ENCODE results near the gene UBA5.
A peak's percentile ranks its signal among the peaks of the same experiment; 100 is the strongest.

Gene UBA5

DNA sequence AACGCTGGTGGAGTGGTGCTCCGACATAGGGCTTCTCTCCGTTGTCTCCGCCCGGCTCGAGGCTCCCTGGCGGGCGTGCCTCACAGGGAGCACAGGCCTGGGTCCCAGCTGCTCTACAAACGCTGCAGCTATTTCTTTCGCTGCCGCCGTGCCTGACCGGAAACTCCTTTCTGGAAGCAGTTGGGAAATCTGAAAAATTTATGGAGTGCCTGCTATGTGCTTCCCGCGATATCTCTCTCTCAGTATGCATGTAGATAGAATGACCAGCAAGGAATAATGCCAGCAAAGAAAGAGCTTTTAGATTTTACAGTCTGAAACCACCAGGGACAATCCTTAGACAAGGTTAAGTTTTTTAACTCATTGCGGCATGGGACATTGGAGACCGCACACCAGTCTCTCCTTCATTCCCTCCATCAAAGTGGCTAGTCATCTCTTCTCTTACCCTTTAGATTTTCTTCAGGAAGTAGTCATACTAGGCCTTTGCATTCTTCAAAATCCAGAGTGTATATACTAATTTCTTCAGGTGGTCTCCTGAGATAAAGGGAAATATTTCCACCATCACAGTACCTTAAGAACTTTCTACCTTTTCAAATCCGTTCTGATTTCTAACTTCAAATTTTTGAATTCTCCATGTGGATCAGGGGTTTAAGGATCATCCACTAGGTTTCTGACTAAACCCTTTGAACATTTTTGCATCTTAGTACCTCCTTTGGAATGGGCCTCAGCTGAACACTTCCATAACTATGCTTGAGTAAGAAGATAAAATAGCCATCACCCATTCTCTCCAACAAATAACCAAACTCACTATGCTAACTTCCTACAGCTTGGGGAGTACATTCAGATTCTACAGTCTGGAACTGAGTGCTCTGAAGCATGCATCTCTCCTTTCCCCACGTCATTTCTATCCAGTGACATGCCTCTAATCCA lies 63.2 kb downstream of the UBA5 start:
- TF ChIP-seq, protein P1, sequence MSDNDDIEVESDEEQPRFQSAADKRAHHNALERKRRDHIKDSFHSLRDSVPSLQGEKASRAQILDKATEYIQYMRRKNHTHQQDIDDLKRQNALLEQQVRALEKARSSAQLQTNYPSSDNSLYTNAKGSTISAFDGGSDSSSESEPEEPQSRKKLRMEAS (IDR thresholded peaks at IDR 0.05; ENCODE audit: low read depth, low read length) = no peak
- TF ChIP-seq, protein P2, sequence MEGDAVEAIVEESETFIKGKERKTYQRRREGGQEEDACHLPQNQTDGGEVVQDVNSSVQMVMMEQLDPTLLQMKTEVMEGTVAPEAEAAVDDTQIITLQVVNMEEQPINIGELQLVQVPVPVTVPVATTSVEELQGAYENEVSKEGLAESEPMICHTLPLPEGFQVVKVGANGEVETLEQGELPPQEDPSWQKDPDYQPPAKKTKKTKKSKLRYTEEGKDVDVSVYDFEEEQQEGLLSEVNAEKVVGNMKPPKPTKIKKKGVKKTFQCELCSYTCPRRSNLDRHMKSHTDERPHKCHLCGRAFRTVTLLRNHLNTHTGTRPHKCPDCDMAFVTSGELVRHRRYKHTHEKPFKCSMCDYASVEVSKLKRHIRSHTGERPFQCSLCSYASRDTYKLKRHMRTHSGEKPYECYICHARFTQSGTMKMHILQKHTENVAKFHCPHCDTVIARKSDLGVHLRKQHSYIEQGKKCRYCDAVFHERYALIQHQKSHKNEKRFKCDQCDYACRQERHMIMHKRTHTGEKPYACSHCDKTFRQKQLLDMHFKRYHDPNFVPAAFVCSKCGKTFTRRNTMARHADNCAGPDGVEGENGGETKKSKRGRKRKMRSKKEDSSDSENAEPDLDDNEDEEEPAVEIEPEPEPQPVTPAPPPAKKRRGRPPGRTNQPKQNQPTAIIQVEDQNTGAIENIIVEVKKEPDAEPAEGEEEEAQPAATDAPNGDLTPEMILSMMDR (IDR thresholded peaks at IDR 0.05; ENCODE audit: low read depth, low read length) = no peak
- TF ChIP-seq MYC (IDR thresholded peaks at IDR 0.05; ENCODE audit: low read depth, low read length) (no peak), POLR2A (IDR thresholded peaks at IDR 0.05; ENCODE audit: extremely low read depth, insufficient read length) (no peak)
- no peak for DNase-seq (ENCODE audit: low read depth)
- H3K4me3 ChIP-seq (ENCODE audit: low read depth, low read length) = peak overlapping the region; percentile 56

DNA sequence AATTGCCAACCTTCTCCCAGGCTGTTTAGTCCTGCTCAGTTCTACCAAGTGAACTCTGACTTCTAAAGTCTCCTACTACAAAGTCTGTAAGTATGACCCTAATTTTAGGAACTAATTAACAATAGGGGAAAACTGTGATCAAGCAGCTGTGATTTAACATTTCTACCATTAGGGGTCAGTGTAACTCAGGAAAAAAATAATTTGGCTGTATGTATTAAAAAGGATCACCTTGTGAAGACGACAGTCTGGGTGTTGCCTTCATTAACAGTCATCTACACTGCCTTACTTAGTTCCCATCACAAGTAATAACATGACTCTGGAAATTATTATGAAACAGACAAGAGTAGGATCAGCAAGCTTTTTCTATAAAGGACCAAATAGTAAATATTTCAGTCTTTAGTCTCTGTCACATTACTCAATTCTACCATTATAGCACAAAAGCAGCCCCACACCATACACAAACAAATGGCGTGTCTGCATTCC lies 66.3 kb downstream of the UBA5 start:
- peak; percentile 64 for DNase-seq (ENCODE audit: low read depth)
- TF ChIP-seq, protein P2 (IDR thresholded peaks at IDR 0.05; ENCODE audit: low read depth, low read length) = peak; percentile 35
- TF ChIP-seq MYC (IDR thresholded peaks at IDR 0.05; ENCODE audit: low read depth, low read length) (no peak), POLR2A (IDR thresholded peaks at IDR 0.05; ENCODE audit: extremely low read depth, insufficient read length) (no peak)
- TF ChIP-seq, protein P1 (IDR thresholded peaks at IDR 0.05; ENCODE audit: low read depth, low read length) = no peak
- no peak overlapping the region for H3K4me3 ChIP-seq (ENCODE audit: low read depth, low read length)
